ENCODE measurements around the gene TIMP4. TPM values are rescaled to one million over a fixed set of nuclear protein-coding genes. Genes with fewer than 3 reads are reported as not detected.
A peak's percentile ranks its signal among the peaks of the same experiment; 100 is the strongest.

Gene TIMP4
- total RNA-seq, 2 experiments from 2014 or later = not detected

GRCh38 chr3:12191559-12191958 is 32.8 kb upstream of the TIMP4 start:
- peaks cover 41% of the 10 kb centered on the region for H3K4me1 Mint-ChIP-seq
- H3K4me3 Mint-ChIP-seq = no peak overlapping the region
- no peak overlapping the region for H3K27ac Mint-ChIP-seq
- H3K27me3 Mint-ChIP-seq = no peaks in the 10 kb centered on the region
- no peaks in the 10 kb centered on the region for H3K36me3 Mint-ChIP-seq (ENCODE audit: low read depth)
- CTCF ChIA-PET = interaction anchor here (1.6 kb wide), 1 partner anchor 42 kb away, joined by 3 read pairs; no protein-coding TSS in a partner anchor
- no peak for DNase-seq
- POLR2A ChIA-PET = no interaction called here
- H3K9me3 Mint-ChIP-seq = no peaks in the 10 kb centered on the region

DNA sequence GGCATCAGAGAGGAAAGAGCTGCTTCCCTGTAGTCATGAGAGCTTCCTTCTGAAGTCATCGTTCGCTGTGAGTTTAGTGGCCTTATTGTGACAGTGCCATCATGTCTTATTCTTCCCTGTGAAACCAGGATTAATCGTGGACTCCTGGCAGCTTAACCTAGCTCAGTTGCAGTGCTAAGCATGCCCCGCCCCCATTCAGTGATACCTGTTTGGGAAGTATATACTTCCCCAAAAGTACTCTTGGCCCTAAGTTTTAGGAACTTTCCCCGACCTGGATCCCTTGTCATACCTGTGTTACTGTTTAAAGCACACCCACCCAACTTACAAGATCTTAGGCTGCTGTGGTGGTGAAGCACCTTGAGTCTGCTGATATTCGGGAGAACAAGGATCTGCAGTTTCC is 32.1 kb upstream of the TIMP4 start:
- no peak for DNase-seq
- Mint-ChIP-seq H3K4me1 (peaks cover 40% of the 10 kb centered on the region), H3K27ac (no peak overlapping the region), H3K27me3 (no peaks in the 10 kb centered on the region), H3K36me3 (ENCODE audit: low read depth) (no peaks in the 10 kb centered on the region), H3K4me3 (no peak overlapping the region), H3K9me3 (no peaks in the 10 kb centered on the region)
- ChIA-PET CTCF (interaction anchor here (1.6 kb wide), 1 partner anchor 43 kb away, joined by 3 read pairs; no protein-coding TSS in a partner anchor), POLR2A (no interaction called here)

DNA sequence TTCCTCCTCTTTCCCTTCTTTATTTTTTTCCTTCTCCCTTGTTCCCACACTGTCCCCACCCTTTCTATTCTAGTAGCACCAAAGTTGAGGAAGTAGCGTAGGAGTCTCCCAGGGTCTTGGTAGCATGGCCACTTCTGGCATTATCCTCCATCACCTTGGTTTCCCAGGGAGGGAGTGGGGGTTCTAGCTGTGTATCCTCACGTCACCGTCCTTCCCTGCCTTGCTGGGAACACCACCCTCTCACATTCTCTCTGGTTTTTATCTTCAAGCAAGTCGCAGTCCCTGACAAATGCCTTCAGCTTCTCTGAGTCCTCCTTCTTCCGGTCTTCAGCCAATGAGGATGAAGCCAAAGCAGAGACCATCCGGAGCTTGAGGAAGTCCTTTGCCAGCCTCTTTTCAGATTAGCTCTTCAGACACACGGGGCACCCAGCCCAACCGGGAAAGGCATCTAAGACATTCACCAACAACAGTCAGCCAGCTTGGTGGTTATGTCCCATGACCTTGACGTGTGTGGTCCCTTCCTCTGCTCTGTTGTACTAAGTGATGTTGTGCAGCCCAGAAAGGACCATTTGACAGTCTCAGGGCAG is 31.6 kb upstream of the TIMP4 start:
- Mint-ChIP-seq H3K4me3 (no peak overlapping the region), H3K4me1 (peaks cover 37% of the 10 kb centered on the region), H3K27me3 (no peaks in the 10 kb centered on the region), H3K9me3 (no peaks in the 10 kb centered on the region), H3K36me3 (ENCODE audit: low read depth) (no peaks in the 10 kb centered on the region), H3K27ac (no peak overlapping the region)
- CTCF ChIA-PET = interaction anchor here (1.6 kb wide), 1 partner anchor 43 kb away, joined by 3 read pairs; no protein-coding TSS in a partner anchor
- POLR2A ChIA-PET = no interaction called here
- no peak for DNase-seq

- no peak for DNase-seq
- CTCF ChIA-PET = interaction anchor here (1.1 to 3.6 kb wide), 3 partner anchors 8 to 169 kb away, joined by 3 to 20 read pairs (median 3); no protein-coding TSS in a partner anchor
- POLR2A ChIA-PET = no interaction called here
- Mint-ChIP-seq H3K4me3 (no peak overlapping the region), H3K27ac (no peak overlapping the region), H3K9me3 (no peaks in the 10 kb centered on the region), H3K27me3 (no peaks in the 10 kb centered on the region), H3K4me1 (peaks cover 24% of the 10 kb centered on the region), H3K36me3 (ENCODE audit: low read depth) (no peaks in the 10 kb centered on the region)
Measured at GRCh38 chr3:12188681-12189287, 30.1 kb upstream of the TIMP4 start.

DNA sequence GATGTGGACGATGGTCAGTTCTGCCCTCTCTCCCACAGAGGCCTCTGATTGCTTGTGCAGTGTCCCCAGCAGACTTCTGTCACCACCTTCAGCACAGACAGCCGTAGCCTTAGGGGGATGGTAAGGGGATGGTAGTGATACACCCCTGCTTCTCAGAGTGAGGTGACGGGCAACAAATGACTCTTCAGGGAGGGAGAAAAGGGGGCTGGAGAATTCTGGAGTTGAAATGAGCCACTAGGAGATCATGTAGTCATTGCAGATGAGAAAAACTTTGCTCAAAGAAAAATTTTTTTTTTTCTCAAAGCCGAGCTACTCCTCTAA is 29.6 kb upstream of the TIMP4 start:
- no peak for DNase-seq
- Mint-ChIP-seq H3K36me3 (ENCODE audit: low read depth) (no peaks in the 10 kb centered on the region), H3K4me3 (no peak overlapping the region), H3K9me3 (no peaks in the 10 kb centered on the region), H3K27me3 (no peaks in the 10 kb centered on the region), H3K4me1 (peaks cover 20% of the 10 kb centered on the region), H3K27ac (no peak overlapping the region)
- CTCF ChIA-PET = interaction anchor here (1.1 to 3.6 kb wide), 3 partner anchors 8 to 168 kb away, joined by 3 to 20 read pairs (median 3); no protein-coding TSS in a partner anchor
- POLR2A ChIA-PET = no interaction called here

DNA sequence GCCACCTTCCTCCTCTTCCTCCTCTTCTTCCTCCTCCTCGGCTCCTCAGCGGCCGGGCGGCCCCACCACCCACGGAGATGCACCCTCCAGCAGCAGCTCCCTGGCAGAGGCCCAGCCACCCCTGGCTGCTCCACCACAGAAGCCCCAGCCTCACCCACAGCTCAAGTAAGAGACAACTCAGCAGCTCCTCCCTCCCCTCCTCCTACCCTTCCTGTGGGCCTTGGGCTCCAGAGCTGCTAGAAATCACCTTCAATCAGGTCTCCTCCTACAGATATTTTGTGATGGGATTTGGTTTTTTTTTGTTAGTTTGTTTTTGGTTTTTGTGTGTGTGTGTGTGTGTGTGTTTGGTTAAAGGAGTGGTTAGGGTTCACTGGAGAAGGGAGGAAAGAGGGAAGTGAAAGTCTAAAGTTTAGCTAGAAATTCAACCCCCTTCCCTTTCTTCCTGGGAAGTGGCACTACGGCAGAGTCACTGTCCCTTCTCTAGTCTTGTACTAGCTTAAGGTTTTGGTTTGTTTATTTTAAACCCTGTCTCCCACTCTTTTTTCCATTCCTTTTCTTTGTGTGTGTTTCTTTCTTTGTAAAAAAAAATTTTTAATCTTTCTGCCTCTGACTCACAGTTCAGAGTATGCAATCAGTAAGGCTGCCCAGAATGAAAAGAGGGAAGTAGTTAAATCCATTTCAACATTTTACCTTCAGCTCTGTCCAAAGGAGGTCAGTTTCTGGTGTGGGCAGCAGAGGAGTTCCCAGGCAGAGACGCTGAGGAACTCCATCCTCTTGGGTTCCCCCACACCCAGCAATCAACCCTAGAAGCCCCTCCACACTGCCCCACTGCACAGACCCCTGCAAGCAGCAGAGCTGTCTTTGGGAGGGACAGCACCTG is 29.0 kb upstream of the TIMP4 start:
- H3K36me3 Mint-ChIP-seq (ENCODE audit: low read depth) = no peaks in the 10 kb centered on the region
- H3K4me1 Mint-ChIP-seq = peaks cover 15% of the 10 kb centered on the region
- H3K27ac Mint-ChIP-seq = peak overlapping the region; percentile 61
- POLR2A ChIA-PET = interaction anchor here (0.6 kb wide), 1 partner anchor 65 kb away, joined by 11 read pairs; no protein-coding TSS in a partner anchor
- CTCF ChIA-PET = interaction anchor here (0.5 to 3.6 kb wide), 7 partner anchors 8 to 706 kb away, joined by 3 to 20 read pairs (median 3); no protein-coding TSS in a partner anchor
- H3K4me3 Mint-ChIP-seq = no peak overlapping the region
- no peaks in the 10 kb centered on the region for H3K9me3 Mint-ChIP-seq
- H3K27me3 Mint-ChIP-seq = no peaks in the 10 kb centered on the region
- DNase-seq = peak; percentile 50

- ChIA-PET CTCF (interaction anchor here (0.5 to 3.6 kb wide), 5 partner anchors 9 to 705 kb away, joined by 3 to 20 read pairs (median 4); no protein-coding TSS in a partner anchor), POLR2A (interaction anchor here (0.6 kb wide), 1 partner anchor 64 kb away, joined by 11 read pairs; no protein-coding TSS in a partner anchor)
- Mint-ChIP-seq H3K4me3 (no peak overlapping the region), H3K36me3 (ENCODE audit: low read depth) (no peaks in the 10 kb centered on the region), H3K27ac (no peak overlapping the region), H3K4me1 (peaks cover 16% of the 10 kb centered on the region), H3K9me3 (no peaks in the 10 kb centered on the region), H3K27me3 (no peaks in the 10 kb centered on the region)
- no peak for DNase-seq
Measured at GRCh38 chr3:12186515-12187286, 28.0 kb upstream of the TIMP4 start.

GRCh38 chr3:12186046-12186445 is 27.3 kb upstream of the TIMP4 start:
- Mint-ChIP-seq H3K27me3 (no peaks in the 10 kb centered on the region), H3K4me3 (no peak overlapping the region), H3K36me3 (ENCODE audit: low read depth) (no peaks in the 10 kb centered on the region), H3K27ac (no peak overlapping the region), H3K4me1 (peaks cover 19% of the 10 kb centered on the region), H3K9me3 (peaks cover 4% of the 10 kb centered on the region)
- no peak for DNase-seq
- CTCF ChIA-PET = interaction anchor here (2.2 kb wide), 1 partner anchor 10 kb away, joined by 9 read pairs; no protein-coding TSS in a partner anchor
- POLR2A ChIA-PET = no interaction called here

GRCh38 chr3:12185172-12185710 is 26.5 kb upstream of the TIMP4 start:
- no peak overlapping the region for H3K27ac Mint-ChIP-seq
- DNase-seq = no peak
- H3K9me3 Mint-ChIP-seq = peaks cover 4% of the 10 kb centered on the region
- peaks cover 19% of the 10 kb centered on the region for H3K4me1 Mint-ChIP-seq
- ChIA-PET POLR2A (no interaction called here), CTCF (interaction anchor here (2.2 kb wide), 1 partner anchor 9 kb away, joined by 9 read pairs; no protein-coding TSS in a partner anchor)
- no peaks in the 10 kb centered on the region for H3K36me3 Mint-ChIP-seq (ENCODE audit: low read depth)
- H3K4me3 Mint-ChIP-seq = no peak overlapping the region
- H3K27me3 Mint-ChIP-seq = no peaks in the 10 kb centered on the region

GRCh38 chr3:12184541-12184940 is 25.8 kb upstream of the TIMP4 start:
- H3K4me1 Mint-ChIP-seq = peaks cover 19% of the 10 kb centered on the region
- POLR2A ChIA-PET = no interaction called here

GRCh38 chr3:12182687-12183441 is 24.2 kb upstream of the TIMP4 start:
- Mint-ChIP-seq H3K9me3 (peaks cover 4% of the 10 kb centered on the region), H3K27me3 (no peaks in the 10 kb centered on the region), H3K27ac (no peak overlapping the region), H3K4me1 (peaks cover 21% of the 10 kb centered on the region), H3K4me3 (no peak overlapping the region), H3K36me3 (ENCODE audit: low read depth) (no peaks in the 10 kb centered on the region)
- no peak for DNase-seq
- CTCF ChIA-PET = no interaction called here
- POLR2A ChIA-PET = no interaction called here

More at GRCh38 chr3:12184541-12184940, 25.8 kb upstream of the TIMP4 start:
- no peak overlapping the region for H3K27ac Mint-ChIP-seq
- H3K36me3 Mint-ChIP-seq (ENCODE audit: low read depth) = no peaks in the 10 kb centered on the region
- no peak for DNase-seq
- H3K4me3 Mint-ChIP-seq = no peak overlapping the region
- H3K27me3 Mint-ChIP-seq = no peaks in the 10 kb centered on the region
- CTCF ChIA-PET = interaction anchor here (0.7 to 2.2 kb wide), 5 partner anchors 8 to 299 kb away, joined by 3 to 9 read pairs (median 5); no protein-coding TSS in a partner anchor
- H3K9me3 Mint-ChIP-seq = peaks cover 4% of the 10 kb centered on the region
